ENCODE data around the gene CNOT11.

DNA sequence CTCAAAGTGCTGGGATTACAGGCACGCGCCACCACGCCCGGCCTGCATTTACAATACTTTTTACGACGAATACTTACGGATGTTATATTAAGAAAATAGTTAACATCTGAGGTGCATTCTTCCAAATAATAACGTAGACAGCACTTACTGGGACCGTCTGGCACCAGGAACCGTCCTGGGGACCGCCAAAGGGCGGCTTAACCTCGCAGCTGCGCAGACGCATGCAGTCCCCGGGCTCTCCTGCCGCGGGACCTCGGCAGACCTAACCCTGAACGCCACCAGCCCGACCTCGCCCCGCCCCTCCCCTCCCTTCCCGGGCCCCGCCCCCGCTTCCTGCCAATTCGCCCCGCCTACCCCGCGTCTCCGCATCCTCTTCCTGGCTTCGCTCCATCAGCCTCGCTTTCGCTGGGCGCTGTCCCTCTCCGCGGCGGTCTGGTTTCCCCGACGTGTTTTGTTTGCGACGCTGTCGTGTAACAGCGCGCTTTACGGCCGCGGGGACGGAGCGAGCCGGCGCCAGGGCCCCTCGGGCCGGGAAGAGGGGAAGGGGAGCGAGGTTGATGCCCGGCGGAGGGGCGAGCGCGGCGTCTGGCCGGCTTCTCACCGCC is at the start of gene CNOT11:
- TF ChIP-seq POLR2AphosphoS5 (IDR thresholded peaks at IDR 0.05; ENCODE audit: insufficient read depth in 1 of 2, low read depth in 1 of 2) = peak; percentile 84 to 90
- TF ChIP-seq CTCF (IDR thresholded peaks at IDR 0.05) = no peak
